Activated CD4-positive, alpha-beta memory T cell treated with anti-CD3 and anti-CD28 coated beads for 36 hours (primary cell): ENCODE measurements around the gene ANKFN1. TPM values are rescaled to one million over a fixed set of nuclear protein-coding genes. Genes with fewer than 3 reads are reported as not detected.

Source experiments
- CTCF ChIA-PET: fragments of 350-600 bp; sonication (Branson Sonifier 250); formaldehyde crosslinking; loops from one replicate; lab custom pipeline; 2021; ENCODE audit warnings: antibody characterized with exemption, inconsistent platforms; lab: Charles Lee
- POLR2A ChIA-PET: fragments of 350-600 bp; sonication (Branson Sonifier 250); formaldehyde crosslinking; loops from one replicate; lab custom pipeline; 2021; ENCODE audit warnings: antibody characterized with exemption; lab: Charles Lee
- DNase-seq: peaks from one replicate; pipeline ENCODE4 v3.0.0-alpha.2; 2020
- H3K27ac Mint-ChIP-seq: one replicate; pipeline ENCODE4 v1.8.0; 2021; ENCODE audit warnings: mixed read lengths
- H3K27me3 Mint-ChIP-seq: one replicate; pipeline ENCODE4 v1.8.0; 2021; ENCODE audit warnings: mixed read lengths
- H3K36me3 Mint-ChIP-seq: one replicate; pipeline ENCODE4 v1.8.0; 2021; ENCODE audit warnings: mixed read lengths
- H3K4me1 Mint-ChIP-seq: one replicate; pipeline ENCODE4 v1.8.0; 2021; ENCODE audit warnings: low read depth, mixed read lengths
- H3K4me3 Mint-ChIP-seq: one replicate; pipeline ENCODE4 v1.8.0; 2021; ENCODE audit warnings: mild to moderate bottlenecking, mixed read lengths
- H3K9me3 Mint-ChIP-seq: one replicate; pipeline ENCODE4 v1.8.0; 2021; ENCODE audit warnings: mixed read lengths
- intact Hi-C: fragments of 100-400 bp; cut with micrococcal nuclease; formaldehyde crosslinking; loops from one replicate; pipeline ENCODE4 v1.15.1; 2023
- total RNA-seq, 2 experiments: library from RNA; stranded (reverse); gene quantifications; one replicate each; pipeline ENCODE4 v1.2.3, GENCODE V29; 2021

ANKFN1 gene
- total RNA-seq, 2 experiments from 2014 or later, result not detected

- no peak overlapping the region for H3K4me3 Mint-ChIP-seq
- peaks cover 20% of the 10 kb centered on the region for H3K27me3 Mint-ChIP-seq
- ChIA-PET CTCF (no interaction called here), POLR2A (no interaction called here)
- H3K9me3 Mint-ChIP-seq, result no peaks in the 10 kb centered on the region
- H3K4me1 Mint-ChIP-seq, result no peaks in the 10 kb centered on the region
- no peaks in the 10 kb centered on the region for H3K36me3 Mint-ChIP-seq
- DNase-seq, result no peak
- no peak overlapping the region for H3K27ac Mint-ChIP-seq
- intact Hi-C loops, result no loop called here
Observed at GRCh38 chr17:56523042-56523441, 369.8 kb downstream of the ANKFN1 start.

DNA sequence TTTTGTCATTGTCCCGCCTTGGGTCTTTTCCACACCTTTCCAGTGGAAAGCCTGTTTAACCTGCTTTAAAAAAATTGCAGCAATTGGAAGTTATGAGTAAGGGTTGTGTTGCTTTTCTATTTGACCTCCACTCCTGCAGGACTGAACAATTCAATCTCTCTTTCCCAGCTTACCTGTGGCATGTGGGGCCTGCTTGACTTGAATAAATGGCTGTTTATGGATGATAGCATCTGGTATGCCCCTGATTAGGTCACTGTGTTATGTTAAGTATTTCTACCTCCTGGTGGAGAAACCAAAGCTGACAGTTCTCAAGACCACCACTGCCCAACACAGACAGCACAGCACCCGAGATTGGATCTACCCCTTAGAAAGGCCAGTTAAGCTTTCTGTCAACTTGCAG, 375.4 kb downstream of the ANKFN1 start:
- H3K36me3 Mint-ChIP-seq, result no peaks in the 10 kb centered on the region
- no peaks in the 10 kb centered on the region for H3K9me3 Mint-ChIP-seq
- intact Hi-C loops, result no loop called here
- no peak overlapping the region for H3K27ac Mint-ChIP-seq
- ChIA-PET CTCF (interaction anchor here (1.4 kb wide), 1 partner anchor 16 kb away, joined by 4 read pairs; no protein-coding TSS in a partner anchor), POLR2A (no interaction called here)
- no peaks in the 10 kb centered on the region for H3K4me1 Mint-ChIP-seq
- H3K27me3 Mint-ChIP-seq, result peaks cover 7% of the 10 kb centered on the region
- no peak overlapping the region for H3K4me3 Mint-ChIP-seq
- no peak for DNase-seq

DNA sequence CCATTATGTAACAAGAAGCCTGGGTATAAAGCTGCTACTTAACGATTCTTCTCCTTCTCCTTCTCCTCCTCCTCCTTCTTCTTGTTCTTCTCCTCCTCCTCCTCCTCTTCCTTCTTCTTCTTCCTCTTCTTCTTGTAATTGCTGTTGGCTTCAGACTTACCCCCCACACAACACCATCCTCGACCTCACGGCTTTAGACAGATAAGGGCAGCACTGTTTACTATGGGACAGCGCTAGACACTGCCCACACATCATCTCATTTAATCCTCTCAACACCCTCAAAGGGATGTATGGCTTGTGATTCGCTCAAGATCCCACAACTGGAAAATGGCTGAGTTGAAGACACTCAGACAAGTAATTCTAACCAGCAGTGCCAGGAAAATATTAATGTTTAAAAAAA, 379.7 kb downstream of the ANKFN1 start:
- H3K27me3 Mint-ChIP-seq, result peaks cover 4% of the 10 kb centered on the region
- H3K4me1 Mint-ChIP-seq, result no peaks in the 10 kb centered on the region
- ChIA-PET POLR2A (no interaction called here), CTCF (no interaction called here)
- H3K27ac Mint-ChIP-seq, result no peak overlapping the region
- no peak for DNase-seq
- no peak overlapping the region for H3K4me3 Mint-ChIP-seq
- no peaks in the 10 kb centered on the region for H3K36me3 Mint-ChIP-seq
- intact Hi-C loops, result no loop called here
- no peaks in the 10 kb centered on the region for H3K9me3 Mint-ChIP-seq

- Mint-ChIP-seq H3K36me3 (no peaks in the 10 kb centered on the region), H3K27ac (no peak overlapping the region), H3K27me3 (peaks cover 4% of the 10 kb centered on the region), H3K4me3 (no peak overlapping the region), H3K4me1 (no peaks in the 10 kb centered on the region), H3K9me3 (no peaks in the 10 kb centered on the region)
- ChIA-PET POLR2A (no interaction called here), CTCF (no interaction called here)
- intact Hi-C loops, result no loop called here
- DNase-seq, result no peak
Observed at GRCh38 chr17:56536766-56537165, 383.5 kb downstream of the ANKFN1 start.

GRCh38 chr17:56540836-56541235, 387.6 kb downstream of the ANKFN1 start:
- Mint-ChIP-seq H3K27ac (no peak overlapping the region), H3K4me1 (no peaks in the 10 kb centered on the region), H3K36me3 (no peaks in the 10 kb centered on the region), H3K27me3 (peaks cover 6% of the 10 kb centered on the region), H3K4me3 (no peak overlapping the region), H3K9me3 (no peaks in the 10 kb centered on the region)
- POLR2A ChIA-PET, result no interaction called here
- CTCF ChIA-PET, result no interaction called here
- no peak for DNase-seq
- intact Hi-C loops, result no loop called here

DNA sequence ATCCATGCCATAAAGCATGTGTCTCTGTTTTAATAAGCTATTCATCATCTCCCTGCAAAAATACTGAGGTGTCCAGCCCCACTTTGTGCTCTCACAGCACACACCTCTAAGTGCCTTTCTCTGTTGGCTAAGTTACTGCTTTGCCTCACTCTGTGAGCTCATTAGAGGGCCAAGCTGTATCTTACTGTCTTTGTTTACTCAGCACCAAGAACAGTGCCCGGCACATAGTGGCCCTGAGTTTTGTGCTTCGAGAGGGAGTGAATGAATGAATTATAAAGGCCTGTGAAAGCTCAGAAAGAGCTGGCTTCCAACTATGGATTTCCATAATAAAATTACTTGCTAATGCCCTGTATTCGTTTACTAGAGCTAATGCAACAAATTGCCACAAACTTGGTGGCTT, 390.0 kb downstream of the ANKFN1 start:
- H3K27me3 Mint-ChIP-seq, result peaks cover 12% of the 10 kb centered on the region
- intact Hi-C loops, result no loop called here
- CTCF ChIA-PET, result interaction anchor here (0.6 kb wide), 1 partner anchor 172 kb away, joined by 3 read pairs; no protein-coding TSS in a partner anchor
- no peaks in the 10 kb centered on the region for H3K4me1 Mint-ChIP-seq
- DNase-seq, result no peak
- H3K9me3 Mint-ChIP-seq, result no peaks in the 10 kb centered on the region
- H3K4me3 Mint-ChIP-seq, result no peak overlapping the region
- H3K36me3 Mint-ChIP-seq, result no peaks in the 10 kb centered on the region
- POLR2A ChIA-PET, result no interaction called here
- H3K27ac Mint-ChIP-seq, result no peak overlapping the region

DNA sequence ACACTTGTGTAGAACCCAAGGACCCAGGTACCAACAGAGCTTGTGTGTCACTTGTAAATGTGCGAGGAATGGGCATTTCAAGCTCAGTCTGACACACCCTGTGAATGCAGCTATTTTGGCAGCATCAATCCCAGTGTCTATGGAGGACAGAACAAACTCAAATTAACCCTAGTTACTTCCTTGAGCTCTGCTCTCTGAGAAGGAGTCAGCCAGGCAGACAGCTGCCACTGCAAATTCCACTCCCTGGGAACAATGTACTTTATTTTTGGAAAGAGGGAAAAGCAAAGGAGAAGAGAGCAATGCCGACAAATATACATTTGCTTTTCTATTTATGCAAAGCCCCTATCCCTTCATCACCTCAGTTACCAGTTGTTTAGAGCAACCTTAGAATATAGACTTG, 391.8 kb downstream of the ANKFN1 start:
- H3K27me3 Mint-ChIP-seq, result peaks cover 14% of the 10 kb centered on the region
- DNase-seq, result no peak
- H3K36me3 Mint-ChIP-seq, result no peaks in the 10 kb centered on the region
- ChIA-PET CTCF (interaction anchor here (1.4 kb wide), 1 partner anchor 16 kb away, joined by 4 read pairs; no protein-coding TSS in a partner anchor), POLR2A (no interaction called here)
- intact Hi-C loops, result no loop called here
- no peaks in the 10 kb centered on the region for H3K9me3 Mint-ChIP-seq
- H3K27ac Mint-ChIP-seq, result no peak overlapping the region
- H3K4me3 Mint-ChIP-seq, result no peak overlapping the region
- H3K4me1 Mint-ChIP-seq, result no peaks in the 10 kb centered on the region

GRCh38 chr17:56545930-56546329, 392.7 kb downstream of the ANKFN1 start:
- Mint-ChIP-seq H3K4me1 (no peaks in the 10 kb centered on the region), H3K27ac (no peak overlapping the region), H3K36me3 (no peaks in the 10 kb centered on the region), H3K4me3 (no peak overlapping the region), H3K9me3 (no peaks in the 10 kb centered on the region), H3K27me3 (peaks cover 14% of the 10 kb centered on the region)
- ChIA-PET CTCF (no interaction called here), POLR2A (no interaction called here)
- no peak for DNase-seq
- intact Hi-C loops, result no loop called here

DNA sequence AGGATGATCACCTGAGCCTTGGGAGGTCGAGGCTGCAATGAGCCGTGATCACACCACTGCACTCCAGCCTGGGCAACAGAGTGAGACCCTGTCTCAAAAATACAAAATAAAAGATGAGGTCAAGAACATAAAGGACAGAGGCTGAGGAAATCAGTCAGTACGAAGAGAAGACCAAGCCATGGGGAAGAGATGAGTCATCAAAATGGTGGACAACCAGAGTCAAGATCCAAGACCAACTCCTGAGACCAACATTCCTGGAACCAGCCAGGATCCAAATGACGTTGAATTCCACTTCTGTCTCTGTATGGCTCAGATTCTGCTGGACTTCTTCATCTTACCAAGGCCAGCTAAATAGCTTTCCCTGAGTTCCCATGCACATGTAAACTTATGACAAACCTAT, 395.4 kb downstream of the ANKFN1 start:
- ChIA-PET CTCF (no interaction called here), POLR2A (no interaction called here)
- intact Hi-C loops, result no loop called here
- H3K4me1 Mint-ChIP-seq, result no peaks in the 10 kb centered on the region
- H3K27ac Mint-ChIP-seq, result no peak overlapping the region
- no peak overlapping the region for H3K4me3 Mint-ChIP-seq
- peaks cover 16% of the 10 kb centered on the region for H3K27me3 Mint-ChIP-seq
- H3K36me3 Mint-ChIP-seq, result no peaks in the 10 kb centered on the region
- peaks cover 8% of the 10 kb centered on the region for H3K9me3 Mint-ChIP-seq
- no peak for DNase-seq

DNA sequence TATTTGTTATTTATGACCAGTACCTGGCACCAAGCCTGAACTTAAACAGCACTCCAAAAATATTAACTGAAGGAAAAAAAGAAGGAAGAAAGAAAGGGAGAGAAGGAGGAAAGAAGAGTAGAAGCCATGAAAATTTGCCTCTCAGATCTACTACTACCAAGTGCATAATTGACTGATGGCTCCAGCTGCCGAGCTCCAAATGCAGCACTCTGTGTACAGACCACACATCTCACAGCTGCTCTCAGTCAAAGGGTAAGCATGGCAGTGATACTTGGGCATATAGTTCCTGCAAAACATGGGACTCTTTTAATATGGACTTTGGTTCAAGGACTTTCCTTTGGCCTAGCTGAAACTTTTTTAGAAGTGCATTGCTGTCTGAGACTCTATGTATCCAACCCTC, 396.2 kb downstream of the ANKFN1 start:
- intact Hi-C loops, result no loop called here
- Mint-ChIP-seq H3K27me3 (peaks cover 14% of the 10 kb centered on the region), H3K4me3 (no peak overlapping the region), H3K4me1 (no peaks in the 10 kb centered on the region), H3K36me3 (no peaks in the 10 kb centered on the region), H3K9me3 (peaks cover 8% of the 10 kb centered on the region), H3K27ac (no peak overlapping the region)
- CTCF ChIA-PET, result no interaction called here
- POLR2A ChIA-PET, result no interaction called here
- DNase-seq, result no peak

DNA sequence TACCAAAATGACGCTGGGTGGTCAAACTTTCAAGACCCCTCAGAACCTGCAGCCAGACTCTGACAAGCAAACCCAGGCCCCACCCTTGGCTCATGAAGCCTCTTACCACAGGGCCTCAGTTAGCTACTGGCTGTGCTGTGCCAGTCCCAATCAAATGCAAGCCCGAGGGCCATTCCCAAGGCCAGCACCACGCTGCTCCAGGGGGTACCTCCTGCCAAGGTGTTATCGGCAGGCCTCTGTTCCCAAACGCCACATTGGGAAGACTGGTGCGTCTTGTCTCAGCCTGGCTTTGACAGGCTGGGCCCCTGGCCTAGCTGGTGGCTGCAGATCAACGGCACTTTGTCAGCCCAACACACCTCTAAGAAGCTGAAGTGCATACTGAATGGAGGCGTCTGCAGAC, 404.4 kb downstream of the ANKFN1 start:
- ChIA-PET POLR2A (no interaction called here), CTCF (no interaction called here)
- no peaks in the 10 kb centered on the region for H3K36me3 Mint-ChIP-seq
- DNase-seq, result no peak
- no peak overlapping the region for H3K27ac Mint-ChIP-seq
- H3K4me3 Mint-ChIP-seq, result no peak overlapping the region
- H3K27me3 Mint-ChIP-seq, result peaks cover 6% of the 10 kb centered on the region
- intact Hi-C loops, result no loop called here
- H3K9me3 Mint-ChIP-seq, result no peaks in the 10 kb centered on the region
- H3K4me1 Mint-ChIP-seq, result no peaks in the 10 kb centered on the region

GRCh38 chr17:56558088-56558487, 404.8 kb downstream of the ANKFN1 start:
- H3K4me1 Mint-ChIP-seq, result no peaks in the 10 kb centered on the region
- no peaks in the 10 kb centered on the region for H3K9me3 Mint-ChIP-seq
- ChIA-PET CTCF (no interaction called here), POLR2A (no interaction called here)
- H3K27ac Mint-ChIP-seq, result no peak overlapping the region
- peaks cover 5% of the 10 kb centered on the region for H3K27me3 Mint-ChIP-seq
- DNase-seq, result no peak
- H3K36me3 Mint-ChIP-seq, result no peaks in the 10 kb centered on the region
- intact Hi-C loops, result no loop called here
- no peak overlapping the region for H3K4me3 Mint-ChIP-seq
